Vagina (tissue), 2 donors: ENCODE results near the gene ANO6.

Experiments
- POLR2A ChIP-seq, 2 donors: fragments of 450-650 bp; IDR thresholded peaks; one replicate each; pipeline ENCODE4 v1.6.1; 2017; ENCODE audit warnings: antibody characterized with exemption in 2 of 2, mild to moderate bottlenecking in 2 of 2, moderate library complexity in 2 of 2
- POLR2AphosphoS5 ChIP-seq, 2 donors: sonication (generic); formaldehyde crosslinking; IDR thresholded peaks; one replicate each; pipeline ENCODE4 v1.9.0; 2017; ENCODE audit warnings: antibody characterized with exemption in 2 of 2, mild to moderate bottlenecking in 2 of 2, low read depth in 1 of 2; ENCODE audit not compliant: insufficient read depth in 1 of 2
- TF ChIP-seq, protein P1 (sequence below), 3 experiments: fragments of 450-650 bp in 2 of 3; fragments of 200-600 bp in 1 of 3; sonication (generic) in 1 of 3; IDR thresholded peaks; one replicate each; pipeline ENCODE4 v1.5.1; 2017 to 2019; ENCODE audit warnings: antibody characterized with exemption in 3 of 3, mild to moderate bottlenecking in 2 of 3, moderate library complexity in 2 of 3

- TF ChIP-seq, protein P1, sequence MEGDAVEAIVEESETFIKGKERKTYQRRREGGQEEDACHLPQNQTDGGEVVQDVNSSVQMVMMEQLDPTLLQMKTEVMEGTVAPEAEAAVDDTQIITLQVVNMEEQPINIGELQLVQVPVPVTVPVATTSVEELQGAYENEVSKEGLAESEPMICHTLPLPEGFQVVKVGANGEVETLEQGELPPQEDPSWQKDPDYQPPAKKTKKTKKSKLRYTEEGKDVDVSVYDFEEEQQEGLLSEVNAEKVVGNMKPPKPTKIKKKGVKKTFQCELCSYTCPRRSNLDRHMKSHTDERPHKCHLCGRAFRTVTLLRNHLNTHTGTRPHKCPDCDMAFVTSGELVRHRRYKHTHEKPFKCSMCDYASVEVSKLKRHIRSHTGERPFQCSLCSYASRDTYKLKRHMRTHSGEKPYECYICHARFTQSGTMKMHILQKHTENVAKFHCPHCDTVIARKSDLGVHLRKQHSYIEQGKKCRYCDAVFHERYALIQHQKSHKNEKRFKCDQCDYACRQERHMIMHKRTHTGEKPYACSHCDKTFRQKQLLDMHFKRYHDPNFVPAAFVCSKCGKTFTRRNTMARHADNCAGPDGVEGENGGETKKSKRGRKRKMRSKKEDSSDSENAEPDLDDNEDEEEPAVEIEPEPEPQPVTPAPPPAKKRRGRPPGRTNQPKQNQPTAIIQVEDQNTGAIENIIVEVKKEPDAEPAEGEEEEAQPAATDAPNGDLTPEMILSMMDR (IDR thresholded peaks at IDR 0.05) = no peak
- no peak for TF ChIP-seq POLR2A (IDR thresholded peaks at IDR 0.05)
- TF ChIP-seq POLR2AphosphoS5 (IDR thresholded peaks at IDR 0.05; ENCODE audit: insufficient read depth in 1 of 2, low read depth in 1 of 2) = no peak
Observed at GRCh38 chr12:45220969-45221368, 5.1 kb downstream of the ANO6 start.
